Measurements from ENCODE around the gene TBX6. TPM values are rescaled to one million over a fixed set of nuclear protein-coding genes. Genes with fewer than 3 reads are reported as not detected.

Gene TBX6
- total RNA-seq, 1 experiment from 2014 or later: 1.4 TPM

DNA sequence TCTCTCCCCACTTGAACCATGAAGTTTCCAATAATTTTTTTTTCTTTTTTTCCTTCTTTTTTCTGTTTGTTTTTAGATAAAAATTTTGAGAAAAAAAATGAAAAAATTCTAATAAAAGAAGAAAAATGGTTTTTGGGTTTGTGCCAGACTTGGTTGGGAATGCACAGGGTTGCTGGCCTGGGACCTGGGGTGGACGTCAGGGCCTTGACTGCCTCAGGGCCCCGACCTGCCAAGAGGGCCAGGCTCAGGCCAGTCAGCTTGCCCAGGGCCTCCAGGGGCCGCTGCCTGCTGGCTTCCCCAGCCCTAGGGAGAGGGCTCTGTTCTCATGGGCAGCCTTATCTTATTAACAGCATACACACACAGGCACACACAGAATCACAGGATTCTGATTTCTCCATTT lies 6.5 kb downstream of the TBX6 start:
- no peaks in the 10 kb centered on the region for H3K9me2 ChIP-seq (ENCODE audit: insufficient read depth)
- peaks cover 27 to 41% of the 10 kb centered on the region in 2 experiments; a peak in 3 of 4 replicates for H3K36me3 ChIP-seq (ENCODE audit: control insufficient read depth in 1 of 2, insufficient read depth in 2 of 2, low read length in 2 of 2)
- H3K79me2 ChIP-seq (ENCODE audit: insufficient read depth, low read length): peaks cover 10% of the 10 kb centered on the region; the same call in 1 of the 2 replicates
- BruUV-seq (replicated peaks): no TSS peak
- TF ChIP-seq EZH2 (IDR thresholded peaks at IDR 0.05) (no peak), ZFX (IDR thresholded peaks at IDR 0.05) (no peak), ZNF274 (IDR thresholded peaks at IDR 0.05; ENCODE audit: low read depth, low read length) (no peak), ELF1 (IDR thresholded peaks at IDR 0.05; ENCODE audit: borderline replicate concordance, low read depth) (no peak), EZH2phosphoT487 (IDR thresholded peaks at IDR 0.05; ENCODE audit: borderline replicate concordance) (no peak), SIN3A (IDR thresholded peaks at IDR 0.05; ENCODE audit: low read depth) (no peak), EGR1 (IDR thresholded peaks at IDR 0.05; ENCODE audit: low read depth) (no peak), CBX3 (IDR thresholded peaks at IDR 0.05; ENCODE audit: low read depth) (no peak), POLR2A (IDR thresholded peaks at IDR 0.05; ENCODE audit: borderline replicate concordance, extremely low read depth, insufficient read depth, insufficient read length) (no peak), FOSL1 (IDR thresholded peaks at IDR 0.05; ENCODE audit: low read depth) (no peak)
- TF ChIP-seq, protein P1, sequence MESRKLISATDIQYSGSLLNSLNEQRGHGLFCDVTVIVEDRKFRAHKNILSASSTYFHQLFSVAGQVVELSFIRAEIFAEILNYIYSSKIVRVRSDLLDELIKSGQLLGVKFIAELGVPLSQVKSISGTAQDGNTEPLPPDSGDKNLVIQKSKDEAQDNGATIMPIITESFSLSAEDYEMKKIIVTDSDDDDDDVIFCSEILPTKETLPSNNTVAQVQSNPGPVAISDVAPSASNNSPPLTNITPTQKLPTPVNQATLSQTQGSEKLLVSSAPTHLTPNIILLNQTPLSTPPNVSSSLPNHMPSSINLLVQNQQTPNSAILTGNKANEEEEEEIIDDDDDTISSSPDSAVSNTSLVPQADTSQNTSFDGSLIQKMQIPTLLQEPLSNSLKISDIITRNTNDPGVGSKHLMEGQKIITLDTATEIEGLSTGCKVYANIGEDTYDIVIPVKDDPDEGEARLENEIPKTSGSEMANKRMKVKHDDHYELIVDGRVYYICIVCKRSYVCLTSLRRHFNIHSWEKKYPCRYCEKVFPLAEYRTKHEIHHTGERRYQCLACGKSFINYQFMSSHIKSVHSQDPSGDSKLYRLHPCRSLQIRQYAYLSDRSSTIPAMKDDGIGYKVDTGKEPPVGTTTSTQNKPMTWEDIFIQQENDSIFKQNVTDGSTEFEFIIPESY (IDR thresholded peaks at IDR 0.05; ENCODE audit: extremely low read depth, insufficient replicate concordance, low read length): no peak
- TF ChIP-seq, protein P2, sequence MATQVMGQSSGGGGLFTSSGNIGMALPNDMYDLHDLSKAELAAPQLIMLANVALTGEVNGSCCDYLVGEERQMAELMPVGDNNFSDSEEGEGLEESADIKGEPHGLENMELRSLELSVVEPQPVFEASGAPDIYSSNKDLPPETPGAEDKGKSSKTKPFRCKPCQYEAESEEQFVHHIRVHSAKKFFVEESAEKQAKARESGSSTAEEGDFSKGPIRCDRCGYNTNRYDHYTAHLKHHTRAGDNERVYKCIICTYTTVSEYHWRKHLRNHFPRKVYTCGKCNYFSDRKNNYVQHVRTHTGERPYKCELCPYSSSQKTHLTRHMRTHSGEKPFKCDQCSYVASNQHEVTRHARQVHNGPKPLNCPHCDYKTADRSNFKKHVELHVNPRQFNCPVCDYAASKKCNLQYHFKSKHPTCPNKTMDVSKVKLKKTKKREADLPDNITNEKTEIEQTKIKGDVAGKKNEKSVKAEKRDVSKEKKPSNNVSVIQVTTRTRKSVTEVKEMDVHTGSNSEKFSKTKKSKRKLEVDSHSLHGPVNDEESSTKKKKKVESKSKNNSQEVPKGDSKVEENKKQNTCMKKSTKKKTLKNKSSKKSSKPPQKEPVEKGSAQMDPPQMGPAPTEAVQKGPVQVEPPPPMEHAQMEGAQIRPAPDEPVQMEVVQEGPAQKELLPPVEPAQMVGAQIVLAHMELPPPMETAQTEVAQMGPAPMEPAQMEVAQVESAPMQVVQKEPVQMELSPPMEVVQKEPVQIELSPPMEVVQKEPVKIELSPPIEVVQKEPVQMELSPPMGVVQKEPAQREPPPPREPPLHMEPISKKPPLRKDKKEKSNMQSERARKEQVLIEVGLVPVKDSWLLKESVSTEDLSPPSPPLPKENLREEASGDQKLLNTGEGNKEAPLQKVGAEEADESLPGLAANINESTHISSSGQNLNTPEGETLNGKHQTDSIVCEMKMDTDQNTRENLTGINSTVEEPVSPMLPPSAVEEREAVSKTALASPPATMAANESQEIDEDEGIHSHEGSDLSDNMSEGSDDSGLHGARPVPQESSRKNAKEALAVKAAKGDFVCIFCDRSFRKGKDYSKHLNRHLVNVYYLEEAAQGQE (IDR thresholded peaks at IDR 0.05; ENCODE audit: low read depth): no peak
- TF ChIP-seq, protein P3, sequence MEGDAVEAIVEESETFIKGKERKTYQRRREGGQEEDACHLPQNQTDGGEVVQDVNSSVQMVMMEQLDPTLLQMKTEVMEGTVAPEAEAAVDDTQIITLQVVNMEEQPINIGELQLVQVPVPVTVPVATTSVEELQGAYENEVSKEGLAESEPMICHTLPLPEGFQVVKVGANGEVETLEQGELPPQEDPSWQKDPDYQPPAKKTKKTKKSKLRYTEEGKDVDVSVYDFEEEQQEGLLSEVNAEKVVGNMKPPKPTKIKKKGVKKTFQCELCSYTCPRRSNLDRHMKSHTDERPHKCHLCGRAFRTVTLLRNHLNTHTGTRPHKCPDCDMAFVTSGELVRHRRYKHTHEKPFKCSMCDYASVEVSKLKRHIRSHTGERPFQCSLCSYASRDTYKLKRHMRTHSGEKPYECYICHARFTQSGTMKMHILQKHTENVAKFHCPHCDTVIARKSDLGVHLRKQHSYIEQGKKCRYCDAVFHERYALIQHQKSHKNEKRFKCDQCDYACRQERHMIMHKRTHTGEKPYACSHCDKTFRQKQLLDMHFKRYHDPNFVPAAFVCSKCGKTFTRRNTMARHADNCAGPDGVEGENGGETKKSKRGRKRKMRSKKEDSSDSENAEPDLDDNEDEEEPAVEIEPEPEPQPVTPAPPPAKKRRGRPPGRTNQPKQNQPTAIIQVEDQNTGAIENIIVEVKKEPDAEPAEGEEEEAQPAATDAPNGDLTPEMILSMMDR (IDR thresholded peaks at IDR 0.05 in 2 of 3, conservative IDR thresholded peaks at IDR 0.05 in 1 of 3; ENCODE audit: borderline replicate concordance in 1 of 3, insufficient read depth in 1 of 3, low read depth in 2 of 3, low read length in 2 of 3): no peak
- TF ChIP-seq, protein P4, sequence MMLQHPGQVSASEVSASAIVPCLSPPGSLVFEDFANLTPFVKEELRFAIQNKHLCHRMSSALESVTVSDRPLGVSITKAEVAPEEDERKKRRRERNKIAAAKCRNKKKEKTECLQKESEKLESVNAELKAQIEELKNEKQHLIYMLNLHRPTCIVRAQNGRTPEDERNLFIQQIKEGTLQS (IDR thresholded peaks at IDR 0.05): no peak
- no peak overlapping the region for H3K4me2 ChIP-seq (ENCODE audit: low read length)
- CTCF ChIA-PET: interaction anchor here (0.6 kb wide), 1 partner anchor 345 kb away, joined by 4 read pairs; the partner anchor contains the start of gene DCTPP1
- DNase-seq (ENCODE audit: low read depth, low spot score) (no peak), ATAC-seq (no peak)
- no peak overlapping the region for H3K27ac ChIP-seq (ENCODE audit: low read depth, low read length)
- no peak overlapping the region for H3K9ac ChIP-seq (ENCODE audit: low read length)
- H3K9me3 ChIP-seq (ENCODE audit: control insufficient read depth in 1 of 2, insufficient read depth in 1 of 2, low read depth in 1 of 2, low read length in 2 of 2): no peaks in the 10 kb centered on the region
- H2AFZ ChIP-seq (ENCODE audit: low read depth, low read length, poor library complexity, severe bottlenecking): no peak overlapping the region
- no peaks in the 10 kb centered on the region for H3K27me3 ChIP-seq (ENCODE audit: insufficient read depth, low read length)
- H3K4me1 ChIP-seq (ENCODE audit: control insufficient read depth in 1 of 2, insufficient read depth in 2 of 2, low read length in 2 of 2): peaks cover 4 to 19% of the 10 kb centered on the region in 2 experiments
- no peaks in the 10 kb centered on the region for H4K20me1 ChIP-seq (ENCODE audit: insufficient read depth)
- H3K4me3 ChIP-seq (replicated peaks in 1 of 2; ENCODE audit: low read depth in 1 of 2, low read length in 2 of 2): no peak overlapping the region
- intact Hi-C loops (cut with micrococcal nuclease): no loop called here
- POLR2A ChIA-PET: no interaction called here
- RAD21 ChIA-PET (ENCODE audit: low non-redundant PET in 1 of 2, low total read pairs in 2 of 2, uncharacterized antibody in 2 of 2, unreplicated experiment in 2 of 2): no interaction called here

Measured in HCT116 (cell line).